ENCODE measurements around the gene SLC25A38.
"Not testable (repeated sequence)": the region's sequence is repeated elsewhere in the genome, so short reads cannot be mapped to it uniquely, and the experiment has no call there.

The SLC25A38 gene

GRCh38 chr3:39383045-39383880 is at the start of gene SLC25A38:
Gene SLC25A38, plus strand, starts transcription at chr3:39383370. Its CDS starts 355 bp downstream, at chr3:39383725.
- no peak for DNase-seq

- DNase-seq, result no peak
Observed at GRCh38 chr3:39333607-39334006, 49.6 kb upstream of the SLC25A38 start.

- no peak for DNase-seq
Observed at GRCh38 chr3:39334205-39334604, 49.0 kb upstream of the SLC25A38 start.

GRCh38 chr3:39338201-39338600 is 45.0 kb upstream of the SLC25A38 start:
- no peak for DNase-seq

GRCh38 chr3:39339086-39339485 is 44.1 kb upstream of the SLC25A38 start:
- DNase-seq, result no peak

GRCh38 chr3:39343076-39343717 is 40.0 kb upstream of the SLC25A38 start:
- no peak for DNase-seq

- no peak for DNase-seq
Observed at GRCh38 chr3:39343760-39344159, 39.4 kb upstream of the SLC25A38 start.

- no peak for DNase-seq
Observed at GRCh38 chr3:39344746-39345344, 38.3 kb upstream of the SLC25A38 start.

GRCh38 chr3:39346785-39347585 is 36.2 kb upstream of the SLC25A38 start:
- DNase-seq, result no peak

- DNase-seq, result no peak
Observed at GRCh38 chr3:39347586-39347876, 35.6 kb upstream of the SLC25A38 start.

- peak in 2 of 3 experiments; percentile 25 to 50 for DNase-seq
Observed at GRCh38 chr3:39349080-39349479, 34.1 kb upstream of the SLC25A38 start.

GRCh38 chr3:39350714-39351113 is 32.5 kb upstream of the SLC25A38 start:
- no peak for DNase-seq

GRCh38 chr3:39351134-39351533 is 32.0 kb upstream of the SLC25A38 start:
- DNase-seq, result not testable (repeated sequence)

GRCh38 chr3:39353168-39353927 is 29.8 kb upstream of the SLC25A38 start:
- not testable (repeated sequence) for DNase-seq

GRCh38 chr3:39358333-39358732 is 24.8 kb upstream of the SLC25A38 start:
- no peak for DNase-seq

- no peak for DNase-seq
Observed at GRCh38 chr3:39361252-39361927, 21.8 kb upstream of the SLC25A38 start.

GRCh38 chr3:39362192-39362591 is 21.0 kb upstream of the SLC25A38 start:
- DNase-seq, result peak in 1 of 3 experiments; percentile 25

- peak in 1 of 3 experiments; percentile 70 for DNase-seq
Observed at GRCh38 chr3:39362812-39363211, 20.4 kb upstream of the SLC25A38 start.

- not testable (repeated sequence) for DNase-seq
Observed at GRCh38 chr3:39370450-39370849, 12.7 kb upstream of the SLC25A38 start.

GRCh38 chr3:39372833-39373232 is 10.3 kb upstream of the SLC25A38 start:
- DNase-seq, result no peak

GRCh38 chr3:39376959-39377634 is 6.1 kb upstream of the SLC25A38 start:
- DNase-seq, result no peak
